WI38 (cell line): ENCODE measurements around the gene TCF3.

ENCODE experiments used
- H3K4me3 ChIP-seq: 2 replicates; pipeline ENCODE4 v1.5.1; 2011; ENCODE audit warnings: low read depth, mild to moderate bottlenecking, control low read depth, low read length
- TF ChIP-seq, protein P1 (sequence below): IDR thresholded peaks from 2 replicates; pipeline ENCODE4 v1.5.1; 2012; ENCODE audit warnings: low read depth, mild to moderate bottlenecking, control low read depth, low read length

Gene TCF3

GRCh38 chr19:1605236-1606137 lies 46.9 kb downstream of the TCF3 start, which contains the start of gene UQCR11:
TSS of gene UQCR11 (minus strand) at chr19:1605462. CDS start at chr19:1605409, 53 bp downstream.
- peak within 1 kb of the TSS; percentile 97 for H3K4me3 ChIP-seq
- TF ChIP-seq, protein P1, sequence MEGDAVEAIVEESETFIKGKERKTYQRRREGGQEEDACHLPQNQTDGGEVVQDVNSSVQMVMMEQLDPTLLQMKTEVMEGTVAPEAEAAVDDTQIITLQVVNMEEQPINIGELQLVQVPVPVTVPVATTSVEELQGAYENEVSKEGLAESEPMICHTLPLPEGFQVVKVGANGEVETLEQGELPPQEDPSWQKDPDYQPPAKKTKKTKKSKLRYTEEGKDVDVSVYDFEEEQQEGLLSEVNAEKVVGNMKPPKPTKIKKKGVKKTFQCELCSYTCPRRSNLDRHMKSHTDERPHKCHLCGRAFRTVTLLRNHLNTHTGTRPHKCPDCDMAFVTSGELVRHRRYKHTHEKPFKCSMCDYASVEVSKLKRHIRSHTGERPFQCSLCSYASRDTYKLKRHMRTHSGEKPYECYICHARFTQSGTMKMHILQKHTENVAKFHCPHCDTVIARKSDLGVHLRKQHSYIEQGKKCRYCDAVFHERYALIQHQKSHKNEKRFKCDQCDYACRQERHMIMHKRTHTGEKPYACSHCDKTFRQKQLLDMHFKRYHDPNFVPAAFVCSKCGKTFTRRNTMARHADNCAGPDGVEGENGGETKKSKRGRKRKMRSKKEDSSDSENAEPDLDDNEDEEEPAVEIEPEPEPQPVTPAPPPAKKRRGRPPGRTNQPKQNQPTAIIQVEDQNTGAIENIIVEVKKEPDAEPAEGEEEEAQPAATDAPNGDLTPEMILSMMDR, result peak; percentile 45

GRCh38 chr19:1602091-1602707 lies 50.2 kb downstream of the TCF3 start:
- TF ChIP-seq, protein P1, result no peak
- H3K4me3 ChIP-seq, result no peak overlapping the region

- no peak overlapping the region for H3K4me3 ChIP-seq
These were observed 50.8 kb downstream of the TCF3 start for GRCh38 chr19:1601613-1602064.

DNA sequence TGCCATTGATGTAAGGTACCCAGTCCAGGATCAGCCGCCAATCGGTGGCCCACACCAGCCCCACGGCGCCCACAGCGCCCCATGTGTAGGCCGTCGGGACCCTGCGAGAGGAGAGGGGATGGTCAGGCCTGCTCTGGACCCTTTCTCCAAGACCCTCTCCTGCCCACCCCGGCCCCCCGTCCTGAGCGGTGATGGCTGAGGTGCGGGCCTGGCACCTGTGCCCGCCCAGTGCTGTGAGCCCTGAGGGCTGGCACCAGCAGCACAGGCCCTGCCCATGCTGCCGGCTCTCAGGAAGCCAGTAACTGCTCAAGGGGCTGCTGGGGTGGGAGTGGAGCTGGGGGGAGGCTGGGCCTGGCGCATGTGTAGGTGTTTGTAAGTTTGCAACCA lies 53.0 kb downstream of the TCF3 start:
- TF ChIP-seq, protein P1, result no peak
- no peak overlapping the region for H3K4me3 ChIP-seq

More at GRCh38 chr19:1601613-1602064, 50.8 kb downstream of the TCF3 start:
- TF ChIP-seq, protein P1, result 0 out of 2 replicates have a peak, but pooled peaks have one; percentile 4

DNA sequence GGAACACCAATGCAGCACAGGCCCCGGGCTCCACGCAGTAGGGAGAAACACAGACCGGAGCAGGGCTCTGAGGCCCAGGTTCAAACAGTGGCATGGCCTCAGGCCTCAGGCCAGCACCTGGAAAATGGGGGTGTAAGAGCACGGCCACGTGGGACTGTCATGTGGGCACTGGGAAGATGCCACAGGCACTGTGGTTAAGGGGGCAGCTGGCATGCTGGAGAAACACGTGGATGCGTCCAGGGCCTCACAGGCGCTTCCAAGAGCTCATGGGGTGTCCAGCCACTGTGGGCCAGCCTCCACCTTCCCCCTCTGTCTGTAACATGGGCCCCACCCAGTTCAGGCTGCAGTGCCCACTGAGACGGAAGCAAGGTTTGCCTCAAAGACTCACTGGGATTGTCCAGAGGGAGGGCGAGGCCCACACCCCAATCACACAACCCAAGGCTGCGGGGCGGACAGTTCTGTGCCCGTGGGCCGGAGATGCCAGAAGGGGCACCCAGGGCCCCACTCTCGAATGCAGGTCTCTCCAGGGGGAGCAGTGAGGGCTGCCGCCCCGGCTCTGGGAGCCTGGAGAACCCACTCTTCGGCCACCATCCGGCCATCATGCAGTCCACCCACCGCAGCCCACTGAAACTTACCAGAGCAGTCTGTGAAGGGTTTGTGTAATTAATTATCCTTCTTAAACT lies 53.5 kb downstream of the TCF3 start:
- H3K4me3 ChIP-seq, result no peak overlapping the region
- TF ChIP-seq, protein P1, result no peak

GRCh38 chr19:1593501-1593772 lies 59.0 kb downstream of the TCF3 start:
- TF ChIP-seq, protein P1, result no peak
- H3K4me3 ChIP-seq, result peak overlapping the region; percentile 67
